K562 (cell line): Measurements from ENCODE around the gene NTN1. TPM values are rescaled to one million over a fixed set of nuclear protein-coding genes. Genes with fewer than 3 reads are reported as not detected.

Source experiments
- ATAC-seq: fragments of 200-7000 bp; cut with Tn5 transposase; 3 replicates; pipeline ENCODE4 v1.9.1; 2020; ENCODE audit warnings: moderate library complexity
- BruUV-seq: library from RNA; stranded (reverse); fragments of 400-500 nt; replicated peaks from 2 replicates; lab custom pipeline; 2021; lab: Mats Ljungman, UMichigan
- CTCF ChIA-PET: fragments of 300-600 bp; formaldehyde crosslinking; extraction: SDS; loops from one replicate; lab custom pipeline; 2021; ENCODE audit warnings: low intra/inter-chr PET ratio; lab: Yijun Ruan, JAX
- POLR2A ChIA-PET: fragments of 300-600, 350-650 bp; sonication (Branson Sonifier 250); formaldehyde crosslinking; extraction: SDS; loops from one replicate; lab custom pipeline; 2021; ENCODE audit warnings: antibody characterized with exemption, inconsistent platforms; lab: Yijun Ruan, JAX
- DNase-seq, 4 experiments: peaks; one replicate each; pipeline versions ENCODE4 v3.0.0 to v3.0.0-alpha.2; 2011 to 2018; ENCODE audit warnings: low spot score in 3 of 4, mixed read lengths in 3 of 4; ENCODE audit errors: extremely low read depth in 1 of 4
- FAIRE-seq: peaks from 2 replicates; lab custom pipeline; 2011; peaks lifted over from hg19 to GRCh38; lab: Jason Lieb, UNC
- H2AFZ ChIP-seq: 2 replicates; pipeline ENCODE4 v1.6.0; 2011; ENCODE audit warnings: low read depth, low read length, control low read depth, inconsistent platforms
- H3K27ac ChIP-seq: fragments of 200-600 bp; 3 replicates; pipeline ENCODE4 v1.8.0; 2011; ENCODE audit warnings: low read depth, mild to moderate bottlenecking, control low read depth, inconsistent platforms, low read length, moderate library complexity, mixed read lengths; ENCODE audit errors: extremely low read depth
- H3K27me3 ChIP-seq, 2 experiments: fragments of 300-600 bp in 1 of 2; 2 replicates in 1 of 2; 3 replicates in 1 of 2; pipeline versions ENCODE4 v1.6.0 to v1.8.0; 2011; ENCODE audit warnings: inconsistent platforms in 2 of 2, low read length in 2 of 2, mild to moderate bottlenecking in 1 of 2, mixed read lengths in 1 of 2, moderate library complexity in 1 of 2; ENCODE audit not compliant: control insufficient read depth in 2 of 2, insufficient read depth in 2 of 2
- H3K36me3 ChIP-seq: fragments of 300-600 bp; 3 replicates; pipeline ENCODE4 v1.8.0; 2011; ENCODE audit warnings: mild to moderate bottlenecking, low read length, inconsistent platforms; ENCODE audit not compliant: control insufficient read depth, insufficient read depth
- H3K4me1 ChIP-seq, 2 experiments: fragments of 200-600 bp in 1 of 2; replicated peaks in 1 of 2; 2 replicates in 1 of 2; 3 replicates in 1 of 2; pipeline versions ENCODE4 v1.5.1 to v1.8.0; 2011; ENCODE audit warnings: inconsistent platforms in 2 of 2, low read length in 2 of 2, mild to moderate bottlenecking in 1 of 2, mixed read lengths in 1 of 2, moderate library complexity in 1 of 2; ENCODE audit not compliant: control insufficient read depth in 2 of 2, insufficient read depth in 2 of 2
- H3K4me2 ChIP-seq: 2 replicates; pipeline ENCODE4 v1.6.1; 2011; ENCODE audit warnings: low read length, control low read depth, inconsistent platforms, mixed read lengths; ENCODE audit not compliant: insufficient read depth
- H3K4me3 ChIP-seq: fragments of 200-600 bp; sonication (generic), shearing (Covaris generic); 2 replicates; pipeline ENCODE4 v1.5.1; 2016; ENCODE audit warnings: control low read depth, inconsistent platforms
- H3K79me2 ChIP-seq: fragments of 200-600 bp; 3 replicates; pipeline ENCODE4 v1.8.0; 2011; ENCODE audit warnings: low read length, inconsistent platforms; ENCODE audit not compliant: control insufficient read depth, insufficient read depth
- H3K9ac ChIP-seq, 2 experiments: 2 replicates each; pipeline versions ENCODE4 v1.6.0 to v1.6.1; 2011; ENCODE audit warnings: low read depth in 2 of 2, low read length in 2 of 2, control low read depth in 1 of 2, inconsistent platforms in 1 of 2, mild to moderate bottlenecking in 1 of 2, mixed read lengths in 1 of 2; ENCODE audit not compliant: insufficient read depth in 1 of 2
- H3K9me1 ChIP-seq: one replicate; pipeline ENCODE4 v1.6.0; 2011; ENCODE audit warnings: inconsistent platforms, mild to moderate bottlenecking, low read length, moderate library complexity; ENCODE audit not compliant: control insufficient read depth, insufficient read depth
- H3K9me3 ChIP-seq: replicated peaks from 2 replicates; pipeline ENCODE4 v1.5.1; 2011; ENCODE audit warnings: low read depth, low read length, inconsistent platforms; ENCODE audit not compliant: control insufficient read depth, insufficient read depth
- H4K20me1 ChIP-seq: replicated peaks from 2 replicates; pipeline ENCODE4 v1.6.1; 2011; ENCODE audit warnings: low read length, inconsistent platforms, mixed read lengths; ENCODE audit not compliant: control insufficient read depth, insufficient read depth
- ELF4 ChIP-seq: fragments of 450-650 bp; formaldehyde crosslinking; IDR thresholded peaks from 2 replicates; pipeline ENCODE4 v1.4.0; 2022; ENCODE audit warnings: missing genetic modification characterization
- ZBTB7A ChIP-seq: IDR thresholded peaks from 2 replicates; pipeline ENCODE4 v1.6.1; 2011; ENCODE audit warnings: low read depth, mild to moderate bottlenecking, low read length, moderate library complexity, borderline replicate concordance; ENCODE audit not compliant: control insufficient read depth
- WGBS: fragments of 100-300 bp; shearing (Covaris generic); methylation state at CpG from one replicate; pipeline ENCODE4 v1.1.6; 2016; ENCODE audit warnings: low coverage, mixed read lengths; ENCODE audit not compliant: insufficient coverage; ENCODE audit errors: missing lambda C conversion rate; 5-methylcytosine and 5-hydroxymethylcytosine counted together
- in situ Hi-C: fragments of 300-500 bp; cut with MboI; formaldehyde crosslinking; loops from 4 replicates; pipeline ENCODE4 v1.15.0; 2018; ENCODE audit warnings: inconsistent platforms, mixed read lengths
- intact Hi-C: fragments of 100-400 bp; cut with micrococcal nuclease; formaldehyde crosslinking; loops from 2 replicates; pipeline ENCODE4 v1.14.2; 2022
- polyA plus RNA-seq, 8 experiments: library from polyadenylated mRNA; depleted of rRNA in 4 of 8; stranded (reverse) in 5 of 8; unstranded in 3 of 8; fragments of >200 nt; fragmentation: Nextera tagmentation in 2 of 8; fragmentation: Illumina TruSeq in 1 of 8; extraction: Ambion mirVana in 2 of 8; extraction: Trizol in 1 of 8; gene quantifications; 2 replicates each; pipeline versions ENCODE4 v1.2.1 to v1.2.3, GENCODE V29; 2011 to 2014; ENCODE audit warnings: inconsistent platforms in 1 of 8, missing spikeins in 1 of 8
- total RNA-seq, 7 experiments: library from RNA; depleted of rRNA in 6 of 7; stranded (reverse); fragments of >200 nt in 6 of 7; fragmentation: Illumina TruSeq in 2 of 7; extraction: Trizol in 2 of 7; gene quantifications; 2 replicates each; pipeline versions ENCODE4 v1.2.1 to v1.2.3, GENCODE V29; 2011 to 2021; ENCODE audit warnings: low replicate concordance in 1 of 7
- TF ChIP-seq, protein P1 (sequence below), 3 experiments: IDR thresholded peaks in 2 of 3; conservative IDR thresholded peaks in 1 of 3; 2 replicates each; pipeline ENCODE4 v1.5.1; 2011 to 2012; ENCODE audit warnings: low read length in 3 of 3, mild to moderate bottlenecking in 3 of 3, control low read depth in 2 of 3, improper control_type of control experiment in 1 of 3, inconsistent platforms in 1 of 3, low read depth in 1 of 3, mixed read lengths in 1 of 3, moderate library complexity in 1 of 3; ENCODE audit not compliant: insufficient read depth in 2 of 3

NTN1 gene
- total and polyA plus RNA-seq, 9 of the 15 experiments (the other 6 are each of a cell fraction or from before 2014, with no cell fraction given), result 0.02 TPM; not detected in 8

DNA sequence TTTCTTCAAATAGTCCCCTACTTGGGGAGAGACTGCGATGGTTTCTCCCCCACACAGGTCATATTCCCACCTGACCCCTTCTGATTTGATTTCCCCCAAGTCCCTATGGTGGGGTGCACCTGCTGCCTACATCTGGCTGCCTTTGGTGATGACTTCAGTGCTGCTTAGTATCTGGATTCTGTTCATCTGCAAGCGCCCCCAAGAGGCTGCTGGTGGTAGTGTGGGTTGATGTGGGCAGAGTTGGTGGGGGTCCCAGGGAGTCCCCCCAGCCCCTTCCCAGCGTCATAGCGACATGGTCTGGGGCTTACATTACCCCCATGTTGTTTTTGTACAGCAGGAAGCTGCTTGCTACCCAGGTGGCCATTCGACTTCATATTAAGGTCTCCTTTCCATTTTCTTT, 99.2 kb downstream of the NTN1 start:
- ChIA-PET CTCF (no interaction called here), POLR2A (no interaction called here)
- FAIRE-seq (no peak), DNase-seq (peak; percentile 6 to 25 (median 17)), ATAC-seq (peak; percentile 39; the same call in 1 of the 3 replicates)
- in situ Hi-C loops (no loop called here), intact Hi-C loops (no loop called here)
- no peak overlapping the region for H3K27ac ChIP-seq
- no peak overlapping the region for H3K4me2 ChIP-seq
- H3K4me1 ChIP-seq, result peaks cover 0 to 2% of the 10 kb centered on the region in 2 experiments; a peak in 1 of 5 replicates
- H3K9me1 ChIP-seq, result no peaks in the 10 kb centered on the region
- BruUV-seq, result no TSS peak
- H3K79me2 ChIP-seq, result no peaks in the 10 kb centered on the region
- H3K4me3 ChIP-seq, result no peak overlapping the region
- no peak overlapping the region for H2AFZ ChIP-seq
- TF ChIP-seq, protein P1, sequence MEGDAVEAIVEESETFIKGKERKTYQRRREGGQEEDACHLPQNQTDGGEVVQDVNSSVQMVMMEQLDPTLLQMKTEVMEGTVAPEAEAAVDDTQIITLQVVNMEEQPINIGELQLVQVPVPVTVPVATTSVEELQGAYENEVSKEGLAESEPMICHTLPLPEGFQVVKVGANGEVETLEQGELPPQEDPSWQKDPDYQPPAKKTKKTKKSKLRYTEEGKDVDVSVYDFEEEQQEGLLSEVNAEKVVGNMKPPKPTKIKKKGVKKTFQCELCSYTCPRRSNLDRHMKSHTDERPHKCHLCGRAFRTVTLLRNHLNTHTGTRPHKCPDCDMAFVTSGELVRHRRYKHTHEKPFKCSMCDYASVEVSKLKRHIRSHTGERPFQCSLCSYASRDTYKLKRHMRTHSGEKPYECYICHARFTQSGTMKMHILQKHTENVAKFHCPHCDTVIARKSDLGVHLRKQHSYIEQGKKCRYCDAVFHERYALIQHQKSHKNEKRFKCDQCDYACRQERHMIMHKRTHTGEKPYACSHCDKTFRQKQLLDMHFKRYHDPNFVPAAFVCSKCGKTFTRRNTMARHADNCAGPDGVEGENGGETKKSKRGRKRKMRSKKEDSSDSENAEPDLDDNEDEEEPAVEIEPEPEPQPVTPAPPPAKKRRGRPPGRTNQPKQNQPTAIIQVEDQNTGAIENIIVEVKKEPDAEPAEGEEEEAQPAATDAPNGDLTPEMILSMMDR (IDR thresholded peaks at IDR 0.05 in 2 of 3, conservative IDR thresholded peaks at IDR 0.05 in 1 of 3; ENCODE audit: insufficient read depth in 2 of 3, low read depth in 1 of 3, low read length in 3 of 3), result peak in 2 of 3 experiments; percentile 38 to 47; a peak in 4 of 6 replicates
- TF ChIP-seq ELF4 (CRISPR knock-in tag), result no peak
- peak; percentile 84 for TF ChIP-seq ZBTB7A
- H3K36me3 ChIP-seq, result no peaks in the 10 kb centered on the region
- H3K9ac ChIP-seq, result no peak overlapping the region
- H3K27me3 ChIP-seq, result peaks cover 0 to 14% of the 10 kb centered on the region in 2 experiments; a peak in 2 of 5 replicates
- no peaks in the 10 kb centered on the region; the same call in 1 of the 2 replicates for H3K9me3 ChIP-seq
- no peaks in the 10 kb centered on the region; the same call in 1 of the 2 replicates for H4K20me1 ChIP-seq
- 0% methylated on average over 5 of the region's 5 CpGs for WGBS
